ENCODE measurements around the gene TAS2R46.
"Not testable (repeated sequence)": the region's sequence is repeated elsewhere in the genome, so short reads cannot be mapped to it uniquely, and the experiment has no call there.

GRCh38 chr12:11041366-11041765, 20.7 kb downstream of the TAS2R46 start:
- TF ChIP-seq SIX1 (CRISPR knock-in tag; IDR thresholded peaks at IDR 0.05; ENCODE audit: borderline replicate concordance); ZNF431 (CRISPR knock-in tag; IDR thresholded peaks at IDR 0.05; ENCODE audit: borderline replicate concordance, low read depth); HDAC6 (IDR thresholded peaks at IDR 0.05; ENCODE audit: low read depth, low read length); DNMT3B (CRISPR knock-in tag; conservative IDR thresholded peaks at IDR 0.05); ATF7 (IDR thresholded peaks at IDR 0.05); ATF7 (CRISPR knock-in tag; IDR thresholded peaks at IDR 0.05); POLR2A (IDR thresholded peaks at IDR 0.05; ENCODE audit: insufficient read depth in 1 of 2, low read depth in 2 of 2, low read length in 2 of 2); EZH2 (conservative IDR thresholded peaks at IDR 0.05; ENCODE audit: low read depth, low read length): not testable (repeated sequence)
- TF ChIP-seq, protein P1, sequence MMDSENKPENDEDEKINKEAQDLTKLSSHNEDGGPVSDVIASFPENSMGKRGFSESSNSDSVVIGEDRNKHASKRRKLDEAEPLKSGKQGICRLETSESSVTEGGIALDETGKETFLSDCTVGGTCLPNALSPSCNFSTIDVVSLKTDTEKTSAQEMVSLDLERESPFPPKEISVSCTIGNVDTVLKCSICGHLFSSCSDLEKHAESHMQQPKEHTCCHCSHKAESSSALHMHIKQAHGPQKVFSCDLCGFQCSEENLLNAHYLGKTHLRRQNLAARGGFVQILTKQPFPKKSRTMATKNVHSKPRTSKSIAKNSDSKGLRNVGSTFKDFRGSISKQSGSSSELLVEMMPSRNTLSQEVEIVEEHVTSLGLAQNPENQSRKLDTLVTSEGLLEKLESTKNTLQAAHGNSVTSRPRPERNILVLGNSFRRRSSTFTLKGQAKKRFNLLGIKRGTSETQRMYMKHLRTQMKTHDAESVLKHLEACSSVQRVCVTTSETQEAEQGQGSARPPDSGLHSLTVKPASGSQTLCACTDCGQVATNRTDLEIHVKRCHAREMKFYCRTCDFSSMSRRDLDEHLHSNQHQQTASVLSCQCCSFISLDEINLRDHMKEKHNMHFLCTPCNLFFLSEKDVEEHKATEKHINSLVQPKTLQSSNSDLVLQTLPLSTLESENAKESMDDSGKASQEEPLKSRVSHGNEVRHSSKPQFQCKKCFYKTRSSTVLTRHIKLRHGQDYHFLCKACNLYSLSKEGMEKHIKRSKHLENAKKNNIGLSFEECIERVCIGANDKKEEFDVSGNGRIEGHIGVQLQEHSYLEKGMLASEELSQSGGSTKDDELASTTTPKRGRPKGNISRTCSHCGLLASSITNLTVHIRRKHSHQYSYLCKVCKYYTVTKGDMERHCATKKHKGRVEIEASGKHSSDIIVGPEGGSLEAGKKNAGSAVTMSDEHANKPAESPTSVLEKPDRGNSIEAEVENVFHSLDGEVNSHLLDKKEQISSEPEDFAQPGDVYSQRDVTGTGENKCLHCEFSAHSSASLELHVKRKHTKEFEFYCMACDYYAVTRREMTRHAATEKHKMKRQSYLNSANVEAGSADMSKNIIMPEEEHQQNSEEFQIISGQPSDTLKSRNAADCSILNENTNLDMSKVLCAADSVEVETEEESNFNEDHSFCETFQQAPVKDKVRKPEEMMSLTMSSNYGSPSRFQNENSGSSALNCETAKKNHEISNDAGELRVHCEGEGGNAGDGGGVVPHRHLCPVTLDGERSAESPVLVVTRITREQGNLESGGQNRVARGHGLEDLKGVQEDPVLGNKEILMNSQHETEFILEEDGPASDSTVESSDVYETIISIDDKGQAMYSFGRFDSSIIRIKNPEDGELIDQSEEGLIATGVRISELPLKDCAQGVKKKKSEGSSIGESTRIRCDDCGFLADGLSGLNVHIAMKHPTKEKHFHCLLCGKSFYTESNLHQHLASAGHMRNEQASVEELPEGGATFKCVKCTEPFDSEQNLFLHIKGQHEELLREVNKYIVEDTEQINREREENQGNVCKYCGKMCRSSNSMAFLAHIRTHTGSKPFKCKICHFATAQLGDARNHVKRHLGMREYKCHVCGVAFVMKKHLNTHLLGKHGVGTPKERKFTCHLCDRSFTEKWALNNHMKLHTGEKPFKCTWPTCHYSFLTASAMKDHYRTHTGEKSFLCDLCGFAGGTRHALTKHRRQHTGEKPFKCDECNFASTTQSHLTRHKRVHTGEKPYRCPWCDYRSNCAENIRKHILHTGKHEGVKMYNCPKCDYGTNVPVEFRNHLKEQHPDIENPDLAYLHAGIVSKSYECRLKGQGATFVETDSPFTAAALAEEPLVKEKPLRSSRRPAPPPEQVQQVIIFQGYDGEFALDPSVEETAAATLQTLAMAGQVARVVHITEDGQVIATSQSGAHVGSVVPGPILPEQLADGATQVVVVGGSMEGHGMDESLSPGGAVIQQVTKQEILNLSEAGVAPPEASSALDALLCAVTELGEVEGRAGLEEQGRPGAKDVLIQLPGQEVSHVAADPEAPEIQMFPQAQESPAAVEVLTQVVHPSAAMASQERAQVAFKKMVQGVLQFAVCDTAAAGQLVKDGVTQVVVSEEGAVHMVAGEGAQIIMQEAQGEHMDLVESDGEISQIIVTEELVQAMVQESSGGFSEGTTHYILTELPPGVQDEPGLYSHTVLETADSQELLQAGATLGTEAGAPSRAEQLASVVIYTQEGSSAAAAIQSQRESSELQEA (CRISPR knock-in tag; IDR thresholded peaks at IDR 0.05; ENCODE audit: not compliant biosample characterization), result not testable (repeated sequence)

Measured in HepG2 (cell line).